ENCODE measurements around the gene SPCS2. TPM values are rescaled to one million over a fixed set of nuclear protein-coding genes. Genes with fewer than 3 reads are reported as not detected.

Gene SPCS2
- polyA plus RNA-seq, 2 of the 4 experiments (the other 2 are of a cell fraction): 233 to 391 TPM

DNA sequence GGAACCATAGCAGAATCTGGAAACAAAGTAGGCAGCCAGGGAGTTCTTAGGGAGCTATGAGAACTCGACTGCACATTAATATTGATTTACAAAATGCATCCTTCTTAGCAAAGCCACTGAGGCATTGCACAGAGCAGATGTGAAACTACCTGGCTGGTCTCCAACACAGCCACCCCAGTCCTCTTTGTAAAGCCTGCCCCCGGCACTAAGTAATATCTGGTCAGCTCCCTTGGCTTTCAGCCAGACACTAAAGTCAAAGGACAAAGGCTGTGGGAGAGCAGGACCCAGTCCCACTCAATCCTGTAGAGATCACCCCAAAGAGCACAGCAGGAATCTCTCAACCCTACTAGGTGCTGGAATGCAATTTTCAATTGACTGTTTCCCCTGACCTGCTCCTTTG, 13.0 kb upstream of the SPCS2 start:
- ATAC-seq (no peak), FAIRE-seq (no peak), DNase-seq (ENCODE audit: low read depth in 1 of 2, low spot score in 1 of 2) (no peak)
- ChIA-PET CTCF (interaction anchor here (0.7 to 9.3 kb wide), 7 partner anchors 8 to 400 kb away, joined by 3 to 82 read pairs (median 4); no protein-coding TSS in a partner anchor), POLR2A (no interaction called here)
- Histone ChIP-seq H3K9me3 (no peaks in the 10 kb centered on the region), H3K4me3 (no peak overlapping the region), H3K4me2 (no peak overlapping the region), H3K27ac (no peak overlapping the region), H3K4me1 (no peaks in the 10 kb centered on the region)
- TF ChIP-seq CHD2 (IDR thresholded peaks at IDR 0.05; ENCODE audit: low read length, partially characterized antibody) (no peak), HOXA7 (CRISPR knock-in tag; IDR thresholded peaks at IDR 0.05) (no peak), MAZ (IDR thresholded peaks at IDR 0.05; ENCODE audit: borderline replicate concordance, low read depth, low read length) (no peak), NPAS2 (CRISPR knock-in tag; IDR thresholded peaks at IDR 0.05; ENCODE audit: borderline replicate concordance) (no peak), ZFP36 (IDR thresholded peaks at IDR 0.05; ENCODE audit: borderline replicate concordance, partially characterized antibody) (no peak), CHD4 (IDR thresholded peaks at IDR 0.05; ENCODE audit: borderline replicate concordance) (no peak), TFCP2L1 (CRISPR knock-in tag; IDR thresholded peaks at IDR 0.05) (no peak), RCOR1 (IDR thresholded peaks at IDR 0.05; ENCODE audit: low read depth, low read length) (no peak)
- TF ChIP-seq, protein P1, sequence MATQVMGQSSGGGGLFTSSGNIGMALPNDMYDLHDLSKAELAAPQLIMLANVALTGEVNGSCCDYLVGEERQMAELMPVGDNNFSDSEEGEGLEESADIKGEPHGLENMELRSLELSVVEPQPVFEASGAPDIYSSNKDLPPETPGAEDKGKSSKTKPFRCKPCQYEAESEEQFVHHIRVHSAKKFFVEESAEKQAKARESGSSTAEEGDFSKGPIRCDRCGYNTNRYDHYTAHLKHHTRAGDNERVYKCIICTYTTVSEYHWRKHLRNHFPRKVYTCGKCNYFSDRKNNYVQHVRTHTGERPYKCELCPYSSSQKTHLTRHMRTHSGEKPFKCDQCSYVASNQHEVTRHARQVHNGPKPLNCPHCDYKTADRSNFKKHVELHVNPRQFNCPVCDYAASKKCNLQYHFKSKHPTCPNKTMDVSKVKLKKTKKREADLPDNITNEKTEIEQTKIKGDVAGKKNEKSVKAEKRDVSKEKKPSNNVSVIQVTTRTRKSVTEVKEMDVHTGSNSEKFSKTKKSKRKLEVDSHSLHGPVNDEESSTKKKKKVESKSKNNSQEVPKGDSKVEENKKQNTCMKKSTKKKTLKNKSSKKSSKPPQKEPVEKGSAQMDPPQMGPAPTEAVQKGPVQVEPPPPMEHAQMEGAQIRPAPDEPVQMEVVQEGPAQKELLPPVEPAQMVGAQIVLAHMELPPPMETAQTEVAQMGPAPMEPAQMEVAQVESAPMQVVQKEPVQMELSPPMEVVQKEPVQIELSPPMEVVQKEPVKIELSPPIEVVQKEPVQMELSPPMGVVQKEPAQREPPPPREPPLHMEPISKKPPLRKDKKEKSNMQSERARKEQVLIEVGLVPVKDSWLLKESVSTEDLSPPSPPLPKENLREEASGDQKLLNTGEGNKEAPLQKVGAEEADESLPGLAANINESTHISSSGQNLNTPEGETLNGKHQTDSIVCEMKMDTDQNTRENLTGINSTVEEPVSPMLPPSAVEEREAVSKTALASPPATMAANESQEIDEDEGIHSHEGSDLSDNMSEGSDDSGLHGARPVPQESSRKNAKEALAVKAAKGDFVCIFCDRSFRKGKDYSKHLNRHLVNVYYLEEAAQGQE (IDR thresholded peaks at IDR 0.05): no peak
- 64% methylated on average over 2 of the region's 2 CpGs for WGBS (ENCODE audit: missing lambda C conversion rate)

DNA sequence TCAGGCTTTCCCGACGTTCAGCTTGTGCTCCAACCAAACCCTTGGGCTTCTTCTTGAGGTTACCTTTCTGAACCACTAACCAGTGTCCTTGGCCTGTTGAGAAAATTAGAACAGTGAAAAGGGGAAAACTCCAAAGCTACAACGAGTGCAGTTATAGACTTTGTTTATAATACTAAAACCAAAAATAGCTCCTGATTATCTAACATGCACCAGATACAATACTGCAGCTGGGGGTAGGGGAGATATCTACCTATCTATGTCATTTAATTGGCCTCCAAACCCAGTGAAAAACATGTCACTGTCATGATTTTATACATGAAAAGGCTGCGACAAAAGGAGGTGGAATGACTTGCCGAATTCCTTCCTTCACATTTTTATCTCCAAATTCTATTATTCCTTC, 12.1 kb upstream of the SPCS2 start:
- POLR2A ChIA-PET: no interaction called here

DNA sequence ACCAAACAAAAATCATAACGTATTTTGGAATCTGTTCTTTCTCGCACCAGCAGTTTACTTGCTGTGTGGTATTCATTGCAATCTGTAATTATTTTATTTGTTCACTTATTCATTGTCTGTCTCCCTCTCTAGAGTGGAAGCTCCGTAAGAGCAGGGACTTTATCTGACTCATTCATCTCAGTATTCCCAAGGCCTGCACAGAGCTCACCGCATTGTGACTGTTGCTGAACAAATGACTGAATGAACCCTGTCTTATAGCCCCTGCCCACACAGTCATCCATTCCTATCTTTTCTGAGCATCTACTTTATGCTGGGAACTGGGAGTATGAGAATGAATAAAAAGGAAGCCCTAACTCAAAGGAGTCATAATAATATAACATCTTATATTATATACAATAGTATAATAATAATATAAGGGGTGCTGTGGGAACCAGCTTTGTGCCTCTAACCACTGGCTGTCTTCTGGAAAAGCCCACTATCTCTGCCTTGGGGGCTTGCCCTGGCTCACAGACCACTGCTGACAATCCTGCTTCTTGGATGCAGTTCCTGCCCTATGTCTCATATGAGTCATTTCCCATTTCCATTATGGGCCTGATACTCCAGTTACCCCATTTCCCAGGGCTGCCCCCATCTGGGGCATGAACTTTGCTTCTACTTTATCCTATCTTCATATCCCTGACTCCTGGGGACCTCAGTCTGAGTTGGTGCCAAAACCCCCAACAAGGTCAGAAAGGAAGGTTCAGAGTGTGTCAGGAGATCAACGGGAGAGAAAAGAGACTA, 11.2 kb upstream of the SPCS2 start:
- no peak for FAIRE-seq
- 91% methylated on average over 5 of the region's 5 CpGs for WGBS (ENCODE audit: missing lambda C conversion rate)
- DNase-seq (ENCODE audit: low read depth in 1 of 2, low spot score in 1 of 2): no peak
- Histone ChIP-seq H3K4me2 (no peak overlapping the region), H3K9me3 (no peaks in the 10 kb centered on the region), H3K27ac (no peak overlapping the region), H3K4me3 (no peak overlapping the region), H3K4me1 (no peaks in the 10 kb centered on the region)
- no peak for ATAC-seq
- CTCF ChIA-PET: interaction anchor here (0.8 to 9.3 kb wide), 6 partner anchors 9 to 310 kb away, joined by 3 to 82 read pairs (median 6); partner anchors contain the start of genes SPCS2, TPBGL and XRRA1
- POLR2A ChIA-PET: no interaction called here
- TF ChIP-seq, protein P2, sequence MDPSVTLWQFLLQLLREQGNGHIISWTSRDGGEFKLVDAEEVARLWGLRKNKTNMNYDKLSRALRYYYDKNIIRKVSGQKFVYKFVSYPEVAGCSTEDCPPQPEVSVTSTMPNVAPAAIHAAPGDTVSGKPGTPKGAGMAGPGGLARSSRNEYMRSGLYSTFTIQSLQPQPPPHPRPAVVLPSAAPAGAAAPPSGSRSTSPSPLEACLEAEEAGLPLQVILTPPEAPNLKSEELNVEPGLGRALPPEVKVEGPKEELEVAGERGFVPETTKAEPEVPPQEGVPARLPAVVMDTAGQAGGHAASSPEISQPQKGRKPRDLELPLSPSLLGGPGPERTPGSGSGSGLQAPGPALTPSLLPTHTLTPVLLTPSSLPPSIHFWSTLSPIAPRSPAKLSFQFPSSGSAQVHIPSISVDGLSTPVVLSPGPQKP (IDR thresholded peaks at IDR 0.05; ENCODE audit: low read depth, low read length): no peak
- TF ChIP-seq ZC3H11A (IDR thresholded peaks at IDR 0.05) (no peak), MAFK (IDR thresholded peaks at IDR 0.05; ENCODE audit: partially characterized antibody) (no peak), RFX5 (IDR thresholded peaks at IDR 0.05) (no peak), FOXS1 (CRISPR knock-in tag; IDR thresholded peaks at IDR 0.05) (no peak), POLR2AphosphoS2 (conservative IDR thresholded peaks at IDR 0.05; ENCODE audit: low read length) (no peak), JUN (IDR thresholded peaks at IDR 0.05) (no peak)
- TF ChIP-seq, protein P3, sequence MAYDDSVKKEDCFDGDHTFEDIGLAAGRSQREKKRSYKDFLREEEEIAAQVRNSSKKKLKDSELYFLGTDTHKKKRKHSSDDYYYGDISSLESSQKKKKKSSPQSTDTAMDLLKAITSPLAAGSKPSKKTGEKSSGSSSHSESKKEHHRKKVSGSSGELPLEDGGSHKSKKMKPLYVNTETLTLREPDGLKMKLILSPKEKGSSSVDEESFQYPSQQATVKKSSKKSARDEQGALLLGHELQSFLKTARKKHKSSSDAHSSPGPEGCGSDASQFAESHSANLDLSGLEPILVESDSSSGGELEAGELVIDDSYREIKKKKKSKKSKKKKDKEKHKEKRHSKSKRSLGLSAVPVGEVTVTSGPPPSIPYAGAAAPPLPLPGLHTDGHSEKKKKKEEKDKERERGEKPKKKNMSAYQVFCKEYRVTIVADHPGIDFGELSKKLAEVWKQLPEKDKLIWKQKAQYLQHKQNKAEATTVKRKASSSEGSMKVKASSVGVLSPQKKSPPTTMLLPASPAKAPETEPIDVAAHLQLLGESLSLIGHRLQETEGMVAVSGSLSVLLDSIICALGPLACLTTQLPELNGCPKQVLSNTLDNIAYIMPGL (CRISPR knock-in tag; IDR thresholded peaks at IDR 0.05; ENCODE audit: borderline replicate concordance): no peak
- TF ChIP-seq, protein P4, sequence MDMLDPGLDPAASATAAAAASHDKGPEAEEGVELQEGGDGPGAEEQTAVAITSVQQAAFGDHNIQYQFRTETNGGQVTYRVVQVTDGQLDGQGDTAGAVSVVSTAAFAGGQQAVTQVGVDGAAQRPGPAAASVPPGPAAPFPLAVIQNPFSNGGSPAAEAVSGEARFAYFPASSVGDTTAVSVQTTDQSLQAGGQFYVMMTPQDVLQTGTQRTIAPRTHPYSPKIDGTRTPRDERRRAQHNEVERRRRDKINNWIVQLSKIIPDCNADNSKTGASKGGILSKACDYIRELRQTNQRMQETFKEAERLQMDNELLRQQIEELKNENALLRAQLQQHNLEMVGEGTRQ (IDR thresholded peaks at IDR 0.05): no peak

More for the DNA sequence above, 12.1 kb upstream of the SPCS2 start:
- DNase-seq (ENCODE audit: low read depth in 1 of 2, low spot score in 1 of 2) (no peak), FAIRE-seq (no peak), ATAC-seq (no peak)
- H3K4me2 ChIP-seq: no peak overlapping the region
- H3K27ac ChIP-seq: no peak overlapping the region
- WGBS (ENCODE audit: missing lambda C conversion rate): 82% methylated on average over 5 of the region's 5 CpGs
- TF ChIP-seq CHD4 (IDR thresholded peaks at IDR 0.05; ENCODE audit: borderline replicate concordance) (no peak), RARB (CRISPR knock-in tag; IDR thresholded peaks at IDR 0.05) (no peak), FOXS1 (CRISPR knock-in tag; IDR thresholded peaks at IDR 0.05) (no peak), ZFP36 (IDR thresholded peaks at IDR 0.05; ENCODE audit: borderline replicate concordance, partially characterized antibody) (no peak), RCOR1 (IDR thresholded peaks at IDR 0.05; ENCODE audit: low read depth, low read length) (no peak), HEYL (CRISPR knock-in tag; IDR thresholded peaks at IDR 0.05) (no peak), SREBF2 (IDR thresholded peaks at IDR 0.05) (no peak), TP53 (CRISPR knock-in tag; IDR thresholded peaks at IDR 0.05) (no peak)
- TF ChIP-seq, protein P4 (IDR thresholded peaks at IDR 0.05): no peak
- TF ChIP-seq, protein P5, sequence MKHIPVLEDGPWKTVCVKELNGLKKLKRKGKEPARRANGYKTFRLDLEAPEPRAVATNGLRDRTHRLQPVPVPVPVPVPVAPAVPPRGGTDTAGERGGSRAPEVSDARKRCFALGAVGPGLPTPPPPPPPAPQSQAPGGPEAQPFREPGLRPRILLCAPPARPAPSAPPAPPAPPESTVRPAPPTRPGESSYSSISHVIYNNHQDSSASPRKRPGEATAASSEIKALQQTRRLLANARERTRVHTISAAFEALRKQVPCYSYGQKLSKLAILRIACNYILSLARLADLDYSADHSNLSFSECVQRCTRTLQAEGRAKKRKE (CRISPR knock-in tag; IDR thresholded peaks at IDR 0.05; ENCODE audit: low read depth): no peak
- H3K4me1 ChIP-seq: no peaks in the 10 kb centered on the region
- CTCF ChIA-PET: interaction anchor here (0.7 to 9.3 kb wide), 8 partner anchors 8 to 334 kb away, joined by 3 to 82 read pairs (median 6); partner anchors contain the start of genes SPCS2, TPBGL and XRRA1
- no peak overlapping the region for H3K4me3 ChIP-seq
- no peaks in the 10 kb centered on the region for H3K9me3 ChIP-seq
